GM18508 (cell line): ENCODE results near the gene RAI14.

ENCODE experiments used
- ATAC-seq: cut with Tn5 transposase; IDR thresholded peaks from one replicate; pipeline ENCODE4 v1.9.1; 2021; ENCODE audit warnings: moderate number of reproducible peaks; ENCODE audit not compliant: insufficient read depth, unreplicated experiment

RAI14 gene

GRCh38 chr5:34639852-34640626 is 16.1 kb upstream of the RAI14 start:
- no peak for ATAC-seq

GRCh38 chr5:34648039-34648839 is 7.9 kb upstream of the RAI14 start:
- no peak for ATAC-seq

DNA sequence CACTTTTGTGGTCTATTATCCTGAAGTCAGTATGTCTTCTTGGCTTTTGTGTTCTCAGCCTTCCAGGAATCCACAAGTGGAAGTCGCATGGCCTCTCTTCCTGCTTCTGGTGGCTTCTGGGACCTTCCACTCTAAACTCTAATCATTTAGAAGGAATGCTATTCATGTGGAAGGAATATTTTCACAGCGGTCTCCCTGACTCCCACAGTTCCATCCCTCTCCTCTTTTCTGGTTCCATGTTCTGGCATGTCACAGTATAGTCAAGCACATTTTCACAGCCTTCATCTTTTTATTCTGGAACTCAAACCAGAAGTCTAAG is 7.3 kb upstream of the RAI14 start:
- no peak for ATAC-seq

DNA sequence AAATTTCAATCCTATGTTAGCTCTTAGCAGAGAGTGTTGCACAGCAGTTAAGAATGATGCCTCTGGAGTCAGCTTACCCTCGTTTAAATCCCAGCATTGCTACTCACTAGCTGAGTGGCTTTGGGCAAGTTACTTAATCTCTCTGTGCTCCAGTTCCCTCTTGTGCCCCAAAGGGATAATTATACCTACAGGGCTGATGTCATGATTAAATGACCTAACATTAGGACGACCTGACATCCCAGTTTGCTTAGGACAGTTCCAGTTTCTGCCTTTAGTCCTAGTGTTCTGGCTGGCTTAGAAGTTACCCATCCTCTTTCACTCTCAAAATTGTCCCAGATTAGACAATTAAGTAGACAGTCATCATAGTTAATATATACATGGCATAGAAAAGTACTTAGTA is 4.3 kb upstream of the RAI14 start:
- ATAC-seq: no peak

- ATAC-seq: no peak
These were observed 3.7 kb upstream of the RAI14 start for GRCh38 chr5:34652466-34652865.

- ATAC-seq: no peak
These were observed 3.2 kb upstream of the RAI14 start for GRCh38 chr5:34652914-34653313.

DNA sequence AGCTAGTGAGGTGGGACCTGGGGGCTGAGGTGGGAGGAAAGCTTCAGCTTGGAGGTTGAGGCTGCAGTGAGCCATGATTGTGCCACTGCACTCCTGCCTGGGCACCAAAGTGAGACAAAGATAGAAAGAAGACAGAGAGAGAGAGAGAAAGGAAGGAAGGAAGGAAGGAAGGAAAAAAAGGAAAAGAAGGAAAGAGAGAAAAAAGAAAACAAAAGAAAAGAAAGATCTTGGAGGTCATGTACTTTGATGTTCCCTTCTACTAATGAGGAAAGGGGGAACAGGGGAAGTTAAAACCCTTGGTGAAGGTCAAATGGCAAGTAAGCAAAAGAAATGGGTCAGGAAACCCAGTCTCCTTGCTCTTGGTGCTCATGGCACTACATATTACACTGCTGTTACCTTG is 2.4 kb upstream of the RAI14 start:
- ATAC-seq: no peak

DNA sequence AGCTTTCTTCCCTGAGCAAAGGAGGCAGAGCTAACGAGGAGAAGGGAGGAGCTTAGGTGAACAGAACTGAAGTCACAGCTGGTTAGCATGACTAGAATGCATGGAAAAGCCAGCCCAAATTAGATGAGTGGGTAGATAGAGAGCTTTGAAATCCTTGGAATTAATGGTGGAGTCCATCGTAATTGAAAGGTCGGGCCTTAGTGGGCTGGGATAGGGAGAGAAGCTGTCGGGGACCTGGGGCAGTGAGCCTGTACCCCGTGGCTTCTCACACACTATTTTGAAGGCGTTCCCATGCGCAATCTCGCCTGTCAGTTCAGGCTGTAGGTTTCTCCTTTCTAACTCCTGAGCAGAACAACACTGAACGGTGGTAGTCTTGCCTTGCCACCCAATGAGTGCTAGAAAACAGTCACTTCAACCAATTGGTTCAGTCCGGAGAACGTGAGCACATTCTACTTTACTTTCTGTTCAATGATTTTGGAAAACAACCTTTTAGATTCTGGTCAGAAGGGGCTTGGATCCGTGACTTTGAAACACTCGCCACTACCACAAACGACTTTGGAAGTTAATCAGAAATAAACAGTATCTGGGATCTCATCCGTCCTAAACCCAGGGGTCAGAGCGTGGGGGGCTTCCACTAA is 655 bp upstream of the RAI14 start:
- ATAC-seq: no peak

- no peak for ATAC-seq
These were observed 659 bp downstream of the RAI14 start for GRCh38 chr5:34656700-34657273.

- ATAC-seq: no peak
These were observed 1.3 kb downstream of the RAI14 start for GRCh38 chr5:34657274-34657921.

DNA sequence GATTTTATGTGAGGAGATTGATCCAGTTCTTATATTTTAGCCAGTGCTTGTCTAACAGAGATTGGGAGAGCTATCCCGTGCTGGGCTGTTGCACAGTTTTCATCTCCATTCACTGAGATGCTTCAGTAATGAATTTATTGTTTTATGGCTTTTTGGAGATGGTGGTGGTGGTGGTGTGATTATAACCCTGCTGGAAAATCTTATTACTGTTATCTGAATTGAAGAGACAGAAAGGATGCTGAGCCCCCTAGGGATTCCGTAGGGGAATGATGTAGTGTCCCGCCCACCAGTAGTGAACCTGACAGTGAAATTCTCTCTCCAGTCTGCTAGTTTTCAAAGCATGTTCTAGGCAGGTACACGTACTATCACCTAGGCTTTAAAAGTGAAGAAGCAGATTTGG is 1.9 kb downstream of the RAI14 start:
- no peak for ATAC-seq

- no peak for ATAC-seq
These were observed 3.0 kb downstream of the RAI14 start for GRCh38 chr5:34659168-34659567.

DNA sequence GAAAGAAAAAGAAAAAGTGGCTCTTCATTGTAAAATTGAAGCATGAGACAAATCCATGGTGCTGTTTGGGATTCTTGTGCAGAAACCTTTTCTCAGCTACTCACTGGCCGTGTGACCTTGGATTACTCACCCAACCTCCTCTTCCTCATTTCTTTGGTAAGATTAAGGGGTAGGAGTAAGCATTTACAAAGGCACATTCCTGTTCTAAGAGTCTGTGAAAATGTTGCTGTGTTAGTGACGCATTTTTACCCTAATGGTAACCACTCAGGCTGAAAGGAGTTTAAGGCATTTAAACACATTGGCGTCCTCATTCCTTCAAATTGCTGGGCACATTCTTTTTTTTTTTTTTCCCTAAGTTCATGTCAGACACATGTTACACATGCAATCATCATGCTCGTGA is 4.3 kb downstream of the RAI14 start:
- ATAC-seq: no peak

DNA sequence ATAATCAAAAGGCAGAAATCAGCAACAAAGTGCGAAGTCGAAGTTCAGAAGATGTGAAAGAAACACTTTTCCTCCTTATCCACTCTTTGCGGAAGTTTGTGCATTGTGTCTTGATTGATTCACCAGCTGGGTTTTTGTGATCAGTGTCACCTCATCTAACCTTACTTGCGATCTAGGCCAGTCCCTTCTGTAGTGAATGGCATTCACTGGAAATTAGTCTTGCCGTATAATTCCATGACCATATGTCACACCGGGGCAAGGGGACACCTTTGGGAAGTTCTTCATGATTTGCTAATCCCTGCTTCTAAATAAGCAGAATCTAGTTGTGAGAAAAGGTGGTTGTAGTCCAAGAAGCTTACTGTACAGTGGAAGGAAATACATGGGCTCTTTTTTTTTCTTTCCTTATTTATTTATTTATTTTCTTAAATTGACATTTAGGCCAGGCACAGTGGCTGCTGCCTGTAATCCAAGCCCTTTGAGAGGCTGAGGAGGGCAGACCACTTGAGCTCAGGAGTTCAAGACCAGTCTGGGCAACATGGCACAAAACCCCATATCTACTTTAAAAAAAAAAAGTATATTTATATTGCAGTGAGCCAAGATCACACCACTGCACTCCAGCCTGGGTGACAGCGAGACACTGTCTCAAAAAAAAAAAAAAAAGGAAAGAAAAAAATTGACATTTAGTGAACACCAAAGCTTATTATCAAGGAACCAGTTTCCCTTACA is 7.8 kb downstream of the RAI14 start:
- no peak for ATAC-seq

GRCh38 chr5:34666392-34667080 is 10.4 kb downstream of the RAI14 start:
- ATAC-seq: no peak

GRCh38 chr5:34667705-34668104 is 11.6 kb downstream of the RAI14 start:
- ATAC-seq: no peak

GRCh38 chr5:34669931-34670516 is 13.9 kb downstream of the RAI14 start:
- ATAC-seq: no peak

GRCh38 chr5:34672196-34672595 is 16.1 kb downstream of the RAI14 start:
- no peak for ATAC-seq
